Caki2 (cell line): Measurements from ENCODE around the gene FAM9A. TPM values are rescaled to one million over a fixed set of nuclear protein-coding genes. Genes with fewer than 3 reads are reported as not detected.

Source experiments
- DNase-seq: peaks from one replicate; pipeline ENCODE4 v3.0.0-alpha.2; 2015; ENCODE audit warnings: low read depth
- in situ Hi-C: cut with HindIII; loops from 2 replicates; pipeline ENCODE4 v1.10.0; 2016; ENCODE audit warnings: low sequenced_read_pairs, low pct_unique_long_range_greater_than_20kb, mixed read lengths
- total RNA-seq: library from RNA; depleted of rRNA; stranded (reverse); fragments of >200 nt; shearing (Covaris generic); gene quantifications from 2 replicates; pipeline ENCODE4 v1.2.3, GENCODE V29; 2014; ENCODE audit warnings: low replicate concordance; rRNA removed

The FAM9A gene
- not detected in 2 replicates for total RNA-seq

DNA sequence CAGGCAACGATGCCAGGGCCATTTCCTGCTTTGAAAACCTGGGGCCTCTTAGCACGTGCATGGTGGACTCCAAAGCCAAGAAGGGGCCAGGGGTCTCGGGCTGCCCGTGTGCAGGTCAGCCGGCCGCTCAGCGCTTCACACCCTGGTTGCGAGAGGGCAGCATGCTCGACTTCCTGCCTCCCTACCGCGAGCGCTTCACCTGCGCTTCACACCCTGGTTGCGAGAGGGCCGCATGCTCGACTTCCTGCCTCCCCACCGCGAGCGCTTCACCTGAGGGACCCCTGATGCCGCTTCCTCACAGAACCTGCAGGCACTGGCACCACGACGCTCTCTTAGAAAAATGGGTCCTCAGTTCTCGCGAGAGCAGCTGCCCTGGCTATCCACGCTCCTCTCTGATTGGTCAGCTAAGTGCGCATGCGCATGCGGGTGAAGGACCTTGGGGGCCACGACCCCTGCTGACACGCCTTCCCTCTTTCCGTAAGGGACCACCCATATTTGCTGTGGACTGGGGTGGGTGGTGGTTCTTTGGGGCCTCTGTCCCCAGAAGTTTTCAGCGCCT lies at the start of gene FAM9A:
Gene FAM9A, minus strand, starts transcription at position 343 of the 559 bp plus-strand sequence. CDS start 1,212 bp downstream, outside the sequence.
- in situ Hi-C loops: no loop called here
- DNase-seq: no peak

DNA sequence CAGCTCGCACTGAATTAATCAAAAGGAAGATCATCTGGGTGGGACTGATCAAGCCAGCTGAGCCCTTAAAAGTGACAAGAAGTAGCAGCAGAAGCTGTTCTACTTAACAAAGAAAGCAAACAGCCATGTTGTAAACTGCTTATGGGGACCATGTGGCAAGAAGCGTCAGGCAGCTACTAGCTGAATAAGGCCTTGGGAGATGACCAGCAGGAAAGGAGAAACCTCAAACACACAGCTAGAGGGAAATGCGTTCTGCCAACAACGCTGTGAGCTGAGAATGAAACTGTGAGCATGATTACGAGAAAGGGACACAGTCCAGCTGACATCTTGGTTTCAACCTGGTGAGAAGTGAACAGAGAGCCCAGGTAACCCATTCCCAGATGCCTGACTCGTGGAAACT lies 49.3 kb upstream of the FAM9A start:
- in situ Hi-C loops: no loop called here

DNA sequence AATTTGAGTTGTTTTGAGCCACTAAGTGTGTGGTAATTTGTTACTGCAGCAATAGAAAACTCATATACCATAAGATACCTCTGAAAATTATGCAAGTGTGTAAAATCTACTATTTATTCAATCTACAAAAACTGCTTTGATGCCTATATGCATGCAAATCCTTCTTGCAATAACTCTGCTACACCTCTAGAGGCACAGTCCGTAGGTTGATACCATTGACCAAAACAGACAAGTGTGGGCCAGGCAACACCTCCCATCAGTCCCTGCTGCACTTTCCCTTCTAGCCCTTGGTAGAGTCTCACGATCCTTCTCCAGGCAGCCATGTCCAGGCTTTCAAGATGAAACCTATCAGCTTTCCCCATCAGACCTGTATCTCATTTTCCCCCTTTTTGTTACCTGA lies 48.8 kb upstream of the FAM9A start:
- DNase-seq: no peak
- in situ Hi-C loops: loop anchor here (10.0 kb wide), 1 partner anchor 625 kb away; no protein-coding TSS in a partner anchor

More for the DNA sequence above, 49.3 kb upstream of the FAM9A start:
- no peak for DNase-seq

DNA sequence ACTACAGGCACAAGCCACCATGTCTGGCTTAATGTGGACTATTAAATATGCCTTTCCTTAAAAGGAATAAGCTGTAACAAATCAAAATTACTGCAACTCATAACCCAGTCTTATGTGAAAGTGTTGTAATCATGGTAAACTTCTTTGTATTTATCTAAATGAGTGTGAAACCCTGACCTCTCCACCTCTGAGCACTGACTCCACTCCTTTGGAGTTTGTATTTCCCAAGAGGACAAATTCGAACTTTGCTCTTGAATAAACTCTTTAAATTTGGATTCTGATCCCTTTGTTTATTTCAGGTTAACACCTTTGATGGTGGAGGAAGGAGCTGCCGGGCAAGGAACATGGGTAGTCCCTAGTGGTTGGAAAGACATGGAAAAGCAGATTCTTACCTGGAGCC lies 48.3 kb upstream of the FAM9A start:
- in situ Hi-C loops: loop anchor here (10.0 kb wide), 1 partner anchor 625 kb away; no protein-coding TSS in a partner anchor
- no peak for DNase-seq

DNA sequence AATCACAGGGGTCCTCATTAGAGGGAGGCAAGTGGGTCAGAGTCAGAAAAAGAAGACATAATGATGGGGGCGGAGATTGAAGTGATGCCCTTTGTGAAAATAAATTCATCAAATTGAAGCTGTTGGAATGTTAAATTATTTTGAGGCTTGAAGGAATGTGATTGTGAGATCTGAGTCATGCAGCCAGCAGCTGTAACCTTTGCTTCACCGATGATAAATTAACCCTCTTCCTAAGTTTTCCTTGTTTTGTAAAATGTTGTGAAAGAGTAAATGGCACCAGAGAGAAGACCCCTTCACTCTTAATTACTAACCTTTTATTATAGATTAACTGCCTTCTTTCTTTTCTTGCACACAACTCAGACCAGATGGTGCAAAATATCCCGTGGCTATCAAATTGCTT lies 47.7 kb upstream of the FAM9A start:
- in situ Hi-C loops: loop anchor here (10.0 kb wide), 1 partner anchor 626 kb away; no protein-coding TSS in a partner anchor
- peak; percentile 79 for DNase-seq

DNA sequence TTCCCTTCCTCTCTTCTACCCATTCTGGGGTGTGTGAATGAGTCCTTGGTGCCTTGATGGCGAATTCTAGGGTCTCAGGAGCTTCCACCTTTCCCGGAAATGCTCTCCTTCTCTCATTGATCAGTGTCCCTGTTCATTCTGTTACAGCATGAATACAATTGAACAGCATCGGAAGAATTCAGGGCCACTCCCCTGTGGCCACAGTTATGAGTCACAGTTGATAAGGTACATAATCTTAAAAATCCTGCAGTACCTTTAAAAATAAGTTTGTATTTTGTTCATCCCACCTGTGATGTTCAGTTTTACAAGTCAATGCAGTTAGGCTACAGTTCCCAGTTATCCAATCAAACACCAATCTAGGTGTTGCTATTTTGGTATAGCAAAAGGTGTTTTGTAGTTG lies 47.3 kb upstream of the FAM9A start:
- in situ Hi-C loops: loop anchor here (10.0 kb wide), 1 partner anchor 626 kb away; no protein-coding TSS in a partner anchor
- DNase-seq: no peak

DNA sequence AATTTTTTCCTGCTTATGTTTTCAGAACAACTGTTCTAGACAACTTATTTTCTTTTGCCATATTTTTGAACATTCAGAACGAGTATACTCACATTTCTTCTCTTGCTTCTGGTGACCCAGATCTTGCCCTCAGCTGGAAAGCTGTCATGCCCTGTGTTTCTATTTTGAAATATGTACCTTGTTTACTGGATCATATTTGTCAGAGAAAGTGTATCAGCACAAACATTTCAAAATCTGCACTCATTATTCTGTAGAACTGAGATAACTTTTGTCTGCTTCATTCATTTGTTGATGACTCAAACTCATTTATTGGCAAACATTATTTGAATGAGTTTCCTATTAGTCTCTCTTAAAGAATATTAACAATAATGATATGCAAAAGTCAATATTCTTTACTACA lies 46.2 kb upstream of the FAM9A start:
- in situ Hi-C loops: loop anchor here (10.0 kb wide), 1 partner anchor 627 kb away; no protein-coding TSS in a partner anchor
- no peak for DNase-seq

DNA sequence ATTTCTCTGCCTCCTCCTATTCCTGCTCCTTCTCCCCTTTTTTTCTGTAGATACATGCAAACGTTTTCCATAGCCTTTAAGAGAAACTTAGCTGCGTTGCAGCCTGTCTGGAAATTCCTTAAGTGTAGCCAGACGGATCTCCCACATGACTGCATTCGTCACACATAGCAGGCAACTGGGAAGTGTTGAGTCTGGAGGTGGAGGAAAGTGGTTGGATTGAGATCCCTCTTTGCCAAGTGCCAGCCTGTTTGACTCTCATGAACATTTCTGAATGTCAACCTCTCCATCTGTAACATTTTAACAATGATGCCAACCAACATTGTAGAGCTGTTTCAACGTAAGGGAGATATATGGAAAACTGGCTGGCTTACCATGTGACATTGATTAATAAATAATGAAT lies 45.1 kb upstream of the FAM9A start:
- peak; percentile 91 for DNase-seq
- in situ Hi-C loops: loop anchor here (10.0 kb wide), 1 partner anchor 629 kb away; no protein-coding TSS in a partner anchor

DNA sequence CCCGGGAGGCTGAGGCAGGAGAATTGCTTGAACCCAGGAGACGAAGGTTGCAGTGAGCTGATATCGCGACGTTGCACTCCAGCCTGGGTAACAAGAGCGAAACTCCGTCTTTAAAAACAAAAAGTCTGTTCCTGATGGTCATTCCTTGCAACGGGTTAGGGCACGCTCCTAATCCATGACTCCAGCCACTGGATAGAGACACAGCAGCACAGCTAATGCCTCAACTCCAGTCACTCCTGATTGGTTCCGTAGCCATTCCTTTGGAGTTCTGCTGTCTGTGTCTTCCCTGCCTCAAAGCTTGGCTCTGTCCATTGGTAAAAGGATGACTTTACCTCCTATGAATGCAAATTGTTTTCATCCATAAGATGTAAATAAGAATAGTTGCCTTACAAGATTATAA lies 44.3 kb upstream of the FAM9A start:
- in situ Hi-C loops: loop anchor here (10.0 kb wide), 1 partner anchor 629 kb away; no protein-coding TSS in a partner anchor
- DNase-seq: no peak

DNA sequence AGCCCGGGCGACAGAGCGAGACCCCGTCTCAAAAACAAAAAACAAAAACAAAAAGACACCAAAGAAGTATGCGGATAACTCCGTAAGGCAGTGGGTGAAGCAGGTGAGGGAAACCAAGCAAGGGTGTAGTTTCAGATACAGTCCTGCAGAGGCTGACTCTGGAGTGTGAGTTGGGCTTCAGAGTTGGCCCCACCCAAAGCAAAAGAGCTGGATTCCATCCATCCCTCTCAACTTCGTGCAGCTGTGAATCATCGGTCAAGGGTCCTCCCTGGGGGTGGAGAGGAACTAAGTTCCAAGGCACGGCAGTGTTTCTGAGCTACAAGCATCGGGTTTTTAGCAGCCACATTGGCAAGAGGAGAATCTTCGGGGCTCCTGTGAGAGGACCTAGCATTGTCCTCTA lies 43.9 kb upstream of the FAM9A start:
- DNase-seq: peak; percentile 88
- in situ Hi-C loops: loop anchor here (10.0 kb wide), 1 partner anchor 630 kb away; no protein-coding TSS in a partner anchor

DNA sequence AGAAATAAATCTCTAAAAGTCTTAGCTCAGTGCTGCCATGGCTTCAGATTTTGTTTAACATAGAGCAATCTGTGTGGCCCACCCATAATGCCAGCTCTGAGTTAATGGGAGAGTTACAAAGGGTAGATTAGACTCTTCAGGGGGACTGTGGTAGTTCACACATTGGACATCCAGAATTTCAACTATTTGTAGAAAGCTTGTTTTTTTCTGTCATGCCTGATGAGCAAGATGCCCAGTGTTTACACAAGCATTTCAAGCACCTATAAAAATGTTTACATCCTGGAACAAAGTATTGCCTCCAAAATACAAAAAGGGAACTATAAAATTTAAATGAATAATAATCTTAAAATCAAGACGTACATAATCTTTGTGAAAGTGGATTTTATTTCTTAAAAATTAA lies 43.0 kb upstream of the FAM9A start:
- in situ Hi-C loops: loop anchor here (10.0 kb wide), 1 partner anchor 631 kb away; no protein-coding TSS in a partner anchor
- no peak for DNase-seq

DNA sequence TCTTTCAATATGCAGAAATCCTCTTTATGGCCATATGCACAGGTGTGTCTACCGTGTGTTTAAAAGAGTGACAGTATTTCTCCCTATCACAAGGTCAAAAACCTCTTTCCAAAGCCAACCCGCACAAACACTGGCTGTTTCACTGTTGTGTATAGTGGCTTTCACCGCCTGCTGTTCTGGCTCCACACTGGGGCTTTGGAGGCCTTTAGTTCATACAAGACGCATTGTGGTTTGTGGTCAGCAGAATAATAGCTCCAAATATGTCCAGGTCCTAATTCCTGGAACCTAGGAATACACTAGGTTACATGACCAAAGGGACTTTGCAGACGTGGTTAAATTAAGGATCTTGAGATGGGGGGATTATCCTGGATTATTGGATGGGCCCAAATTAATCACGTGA lies 40.7 kb upstream of the FAM9A start:
- in situ Hi-C loops: loop anchor here (10.0 kb wide), 1 partner anchor 633 kb away; no protein-coding TSS in a partner anchor
- DNase-seq: no peak

DNA sequence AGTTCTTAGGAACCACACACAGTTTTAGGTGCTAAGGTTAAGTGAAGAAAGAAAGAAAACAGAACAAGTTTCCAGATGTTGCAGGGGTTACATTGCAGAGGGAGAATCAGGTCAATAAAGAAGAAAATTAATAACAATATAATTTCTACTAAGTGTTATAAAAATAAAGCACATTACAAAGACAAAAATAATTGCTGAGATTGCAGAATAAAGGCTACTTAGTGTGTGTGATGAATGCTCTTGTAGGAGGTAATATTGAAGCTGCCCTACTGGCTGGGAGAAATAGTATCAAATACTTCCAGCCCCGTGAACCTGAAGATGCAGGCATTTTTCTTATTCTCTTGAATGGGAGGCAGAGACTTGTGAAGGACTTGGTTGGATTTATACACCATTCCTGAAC lies 33.2 kb upstream of the FAM9A start:
- in situ Hi-C loops: no loop called here
- no peak for DNase-seq

DNA sequence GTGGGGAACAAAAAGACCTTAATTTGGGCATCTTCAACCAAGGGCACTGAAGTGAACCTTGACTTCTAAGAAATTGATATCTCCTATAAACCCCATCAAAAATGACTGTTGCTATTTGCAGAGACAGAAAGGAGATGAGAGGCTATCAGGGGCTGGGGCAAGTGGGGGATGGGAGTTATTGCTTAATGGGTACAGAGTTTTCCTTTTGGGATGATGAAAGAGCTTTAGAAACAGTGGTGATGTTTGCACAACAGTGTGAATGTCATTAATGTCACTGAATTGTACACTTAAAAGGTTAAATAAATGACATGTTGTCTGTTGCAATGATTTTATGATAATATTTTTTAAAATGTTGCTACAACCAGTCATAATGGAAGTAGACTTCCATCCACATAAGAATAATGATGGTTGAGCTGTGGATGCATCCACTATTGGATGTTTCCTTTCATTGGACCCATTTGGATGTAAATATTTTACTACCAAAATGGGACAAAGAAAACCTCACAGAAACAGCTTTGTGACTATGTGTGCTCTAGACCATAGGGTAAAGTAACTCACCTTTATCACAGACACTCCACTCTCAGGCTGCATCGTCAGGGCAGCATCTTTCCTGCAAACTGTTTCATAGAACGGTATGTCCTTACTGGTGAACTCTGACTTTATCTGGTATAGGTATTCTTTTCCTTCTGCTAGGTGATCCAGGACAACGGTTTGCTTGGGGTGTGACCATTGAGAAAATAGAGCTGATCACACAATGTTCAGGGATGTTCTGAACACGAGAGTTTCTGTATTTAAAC lies 31.6 kb upstream of the FAM9A start:
- no peak for DNase-seq
- in situ Hi-C loops: no loop called here

DNA sequence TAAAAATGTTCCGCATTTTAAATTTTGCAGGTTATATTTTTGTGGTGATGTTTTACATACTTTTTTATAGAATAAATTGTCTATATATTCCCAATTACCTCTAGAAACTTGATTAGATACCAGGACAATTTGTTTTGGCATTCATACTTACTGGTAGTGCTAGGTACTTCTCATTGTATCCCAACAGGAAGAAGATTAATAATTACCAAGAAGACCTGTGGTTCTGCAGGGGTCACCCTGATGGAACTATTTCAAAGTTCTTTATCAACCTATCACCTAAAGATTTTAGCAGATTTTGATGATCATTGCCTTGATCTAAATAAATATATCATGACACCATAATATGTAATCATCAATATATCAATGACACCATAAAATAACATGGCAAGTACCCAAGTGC lies 22.5 kb upstream of the FAM9A start:
- DNase-seq: no peak
- in situ Hi-C loops: no loop called here

DNA sequence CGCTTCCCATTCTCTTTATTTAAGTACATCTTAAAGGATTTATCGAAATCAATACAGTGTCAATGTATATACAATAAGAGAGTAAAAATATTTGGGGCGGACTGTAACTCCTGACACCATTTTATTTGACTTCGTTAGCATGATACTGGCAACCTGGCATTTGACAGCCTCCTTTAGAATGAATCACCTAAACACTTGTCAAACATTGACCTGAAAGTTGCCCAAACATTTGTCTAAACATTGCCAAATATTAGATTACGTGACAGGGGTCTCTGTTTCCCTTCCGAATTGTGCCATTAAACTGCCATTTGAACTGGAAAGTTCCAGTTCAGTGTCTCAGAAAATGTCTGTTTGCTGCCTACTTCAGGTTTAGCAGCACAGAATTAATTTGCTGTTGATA lies 20.8 kb upstream of the FAM9A start:
- DNase-seq: no peak
- in situ Hi-C loops: no loop called here

DNA sequence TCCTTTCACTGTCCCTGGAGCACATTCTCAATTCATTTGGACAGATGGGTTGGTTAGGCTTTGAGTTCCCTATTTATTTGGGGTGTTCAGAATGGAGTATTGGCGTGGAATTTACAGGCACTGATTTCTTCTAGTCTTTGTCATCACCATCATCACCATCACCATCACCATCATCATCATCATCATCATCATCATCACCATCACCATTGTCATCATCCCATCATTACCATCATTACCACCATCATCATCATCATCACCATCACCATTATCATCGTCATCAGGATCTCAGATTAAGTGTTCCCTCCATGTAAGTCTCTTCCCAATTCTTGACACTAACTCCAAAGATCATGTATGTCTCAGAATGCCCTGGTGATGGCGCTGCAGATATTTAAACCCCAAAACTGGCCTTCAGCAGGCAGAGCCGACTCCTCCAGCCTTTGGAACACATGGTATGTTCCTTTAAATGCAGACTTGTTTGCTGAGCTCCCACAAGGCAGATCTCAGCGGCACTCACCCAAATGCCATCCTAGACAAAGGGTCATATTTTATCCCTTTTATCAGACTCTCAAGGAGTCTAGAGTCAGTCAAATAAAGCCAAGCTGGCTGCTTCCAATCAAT lies 19.8 kb upstream of the FAM9A start:
- in situ Hi-C loops: no loop called here
- no peak for DNase-seq

DNA sequence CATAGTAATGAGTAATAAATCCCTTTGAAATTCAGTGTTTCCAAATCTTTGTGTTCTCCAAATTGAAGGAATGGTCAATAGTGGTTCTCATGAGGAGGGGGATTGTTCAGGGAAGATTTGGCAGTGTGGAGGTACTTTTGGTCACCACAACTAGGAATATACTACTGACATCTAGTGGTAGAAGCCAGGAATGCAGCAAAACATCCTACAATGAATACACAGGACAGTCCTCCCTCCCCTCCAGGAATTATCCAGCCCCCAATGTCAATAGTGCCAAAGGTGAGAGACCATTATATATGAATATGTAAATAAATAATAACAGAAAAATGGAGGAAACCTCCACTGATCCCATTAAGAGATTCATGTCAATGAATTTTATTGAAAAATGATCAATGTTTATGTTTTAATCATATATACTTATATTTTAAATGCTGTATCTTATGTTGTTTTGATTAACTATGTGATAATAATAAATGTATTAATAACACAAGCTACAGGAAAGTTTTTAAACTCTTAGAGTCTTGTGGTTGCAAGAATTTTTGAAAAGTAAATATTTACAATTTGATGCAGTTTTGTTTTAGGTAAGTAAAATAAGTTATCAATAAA lies 14.4 kb upstream of the FAM9A start:
- no peak for DNase-seq
- in situ Hi-C loops: no loop called here
